ENCODE measurements around the gene WFIKKN2. TPM values are rescaled to one million over a fixed set of nuclear protein-coding genes. Genes with fewer than 3 reads are reported as not detected.
A peak's percentile ranks its signal among the peaks of the same experiment; 100 is the strongest.

The WFIKKN2 gene
- total RNA-seq, 1 donor from 2014 or later, result not detected

DNA sequence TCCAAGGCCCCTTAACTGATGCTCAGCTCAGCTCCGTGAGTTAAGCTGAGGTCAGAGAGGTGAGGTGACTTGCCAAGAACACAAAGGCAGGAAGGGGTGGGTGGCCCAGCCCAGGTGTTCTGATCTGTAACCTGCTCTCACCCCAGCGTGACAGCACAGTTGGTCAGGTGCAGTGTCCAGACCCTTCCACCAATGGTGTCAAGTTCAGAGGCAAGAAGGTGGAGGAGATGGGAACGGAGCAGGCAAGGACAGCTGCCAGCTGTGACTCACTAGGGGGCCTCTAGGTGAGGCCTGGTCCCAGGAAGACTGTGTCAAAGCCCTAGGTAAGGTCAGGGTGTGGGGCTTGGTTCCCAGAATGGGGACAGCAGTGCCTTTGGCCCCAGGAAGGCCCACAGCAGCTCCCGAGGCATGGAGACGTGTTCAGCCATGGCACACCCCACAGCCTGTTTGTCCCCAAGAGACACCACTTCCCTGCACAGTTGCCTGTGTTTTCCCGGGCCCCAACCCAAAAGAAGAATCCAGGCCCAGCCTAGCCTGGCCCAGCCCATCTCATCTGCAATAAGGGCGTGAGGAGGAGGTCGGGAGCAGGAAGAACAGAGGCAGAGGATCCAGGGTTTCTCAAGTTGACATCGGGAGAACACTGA lies 7.2 kb downstream of the WFIKKN2 start:
- H3K27ac Mint-ChIP-seq, result no peak overlapping the region
- H3K9me3 ChIP-seq (ENCODE audit: low read depth), result no peaks in the 10 kb centered on the region
- H3K9ac ChIP-seq, result no peak overlapping the region
- DNase-seq (ENCODE audit: low spot score), result no peak
- no peak overlapping the region for H3K4me2 ChIP-seq
- peak overlapping the region; percentile 99 for H2AFZ ChIP-seq (replicated peaks)
- no peaks in the 10 kb centered on the region for H3K36me3 ChIP-seq
- no peaks in the 10 kb centered on the region for H3K9me3 Mint-ChIP-seq
- peaks cover 20% of the 10 kb centered on the region for H3K27me3 Mint-ChIP-seq (ENCODE audit: insufficient read depth, low read depth)
- H4K20me1 ChIP-seq (ENCODE audit: low read depth), result no peaks in the 10 kb centered on the region
- H3K27ac ChIP-seq, result no peak overlapping the region
- no peaks in the 10 kb centered on the region for H3K27me3 ChIP-seq
- H3K4me3 ChIP-seq, result no peak overlapping the region
- H3F3A ChIP-seq (ENCODE audit: low read depth), result peaks cover 10% of the 10 kb centered on the region
- H3K4me1 ChIP-seq, result peaks cover 12% of the 10 kb centered on the region
- no peak overlapping the region for H3K4me3 Mint-ChIP-seq
- peaks cover 22% of the 10 kb centered on the region for H3K4me1 Mint-ChIP-seq
- TF ChIP-seq, protein P1, sequence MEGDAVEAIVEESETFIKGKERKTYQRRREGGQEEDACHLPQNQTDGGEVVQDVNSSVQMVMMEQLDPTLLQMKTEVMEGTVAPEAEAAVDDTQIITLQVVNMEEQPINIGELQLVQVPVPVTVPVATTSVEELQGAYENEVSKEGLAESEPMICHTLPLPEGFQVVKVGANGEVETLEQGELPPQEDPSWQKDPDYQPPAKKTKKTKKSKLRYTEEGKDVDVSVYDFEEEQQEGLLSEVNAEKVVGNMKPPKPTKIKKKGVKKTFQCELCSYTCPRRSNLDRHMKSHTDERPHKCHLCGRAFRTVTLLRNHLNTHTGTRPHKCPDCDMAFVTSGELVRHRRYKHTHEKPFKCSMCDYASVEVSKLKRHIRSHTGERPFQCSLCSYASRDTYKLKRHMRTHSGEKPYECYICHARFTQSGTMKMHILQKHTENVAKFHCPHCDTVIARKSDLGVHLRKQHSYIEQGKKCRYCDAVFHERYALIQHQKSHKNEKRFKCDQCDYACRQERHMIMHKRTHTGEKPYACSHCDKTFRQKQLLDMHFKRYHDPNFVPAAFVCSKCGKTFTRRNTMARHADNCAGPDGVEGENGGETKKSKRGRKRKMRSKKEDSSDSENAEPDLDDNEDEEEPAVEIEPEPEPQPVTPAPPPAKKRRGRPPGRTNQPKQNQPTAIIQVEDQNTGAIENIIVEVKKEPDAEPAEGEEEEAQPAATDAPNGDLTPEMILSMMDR (IDR thresholded peaks at IDR 0.05), result no peak
- TF ChIP-seq EZH2 (IDR thresholded peaks at IDR 0.05), result no peak
- TF ChIP-seq EZH2phosphoT487 (IDR thresholded peaks at IDR 0.05), result no peak
- no peaks in the 10 kb centered on the region for H3K36me3 Mint-ChIP-seq
- H3K79me2 ChIP-seq (ENCODE audit: low read depth), result no peaks in the 10 kb centered on the region

DNA sequence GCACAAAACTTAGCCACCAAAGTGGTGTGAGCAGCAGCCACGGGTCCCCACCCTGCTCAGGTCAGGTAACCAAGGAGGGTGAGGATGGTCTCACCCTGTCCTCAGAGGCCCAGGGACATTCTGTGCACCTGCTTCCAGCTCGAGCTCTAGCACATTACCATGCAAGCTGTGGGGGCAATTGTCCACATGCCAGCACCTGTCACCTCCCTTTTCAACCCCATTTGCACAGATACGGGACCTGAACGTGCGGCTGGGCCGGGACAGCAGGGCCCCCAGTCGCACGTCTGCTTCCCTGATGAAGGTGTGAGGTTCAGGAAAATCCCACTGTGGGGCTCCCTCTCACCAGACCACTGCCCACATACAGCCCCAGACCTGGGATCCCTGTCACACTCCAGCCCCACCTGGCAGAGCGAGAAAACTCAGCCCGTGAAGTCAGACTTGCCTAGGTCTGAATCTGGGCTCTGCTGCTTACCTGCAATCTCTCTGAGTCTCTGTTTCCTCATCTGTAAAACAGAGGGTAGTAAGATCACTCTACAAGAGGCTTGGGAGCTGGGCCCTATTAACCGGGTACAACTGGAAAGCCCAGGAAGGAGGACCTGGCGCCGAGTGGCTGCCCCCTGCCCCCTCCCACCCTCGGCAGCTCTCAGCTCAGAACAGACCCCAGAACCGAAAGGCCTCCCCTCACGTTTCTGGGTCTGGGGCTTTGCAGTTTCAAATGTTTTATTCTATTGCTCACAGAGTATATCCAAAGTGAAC lies 7.9 kb downstream of the WFIKKN2 start:
- no peak overlapping the region for H3K4me2 ChIP-seq
- H3F3A ChIP-seq (ENCODE audit: low read depth), result peaks cover 3% of the 10 kb centered on the region
- peaks cover 5% of the 10 kb centered on the region for H3K4me1 ChIP-seq
- H3K27ac Mint-ChIP-seq, result no peak overlapping the region
- no peaks in the 10 kb centered on the region for H3K79me2 ChIP-seq (ENCODE audit: low read depth)
- H3K36me3 ChIP-seq, result no peaks in the 10 kb centered on the region
- H4K20me1 ChIP-seq (ENCODE audit: low read depth), result no peaks in the 10 kb centered on the region
- H2AFZ ChIP-seq (replicated peaks), result no peak overlapping the region
- H3K27ac ChIP-seq, result no peak overlapping the region
- no peaks in the 10 kb centered on the region for H3K36me3 Mint-ChIP-seq
- H3K27me3 ChIP-seq, result no peaks in the 10 kb centered on the region
- H3K4me3 ChIP-seq, result no peak overlapping the region
- H3K9me3 ChIP-seq (ENCODE audit: low read depth), result no peaks in the 10 kb centered on the region
- peaks cover 19% of the 10 kb centered on the region for H3K27me3 Mint-ChIP-seq (ENCODE audit: insufficient read depth, low read depth)
- no peak overlapping the region for H3K9ac ChIP-seq
- H3K9me3 Mint-ChIP-seq, result no peaks in the 10 kb centered on the region
- no peak for TF ChIP-seq EZH2 (IDR thresholded peaks at IDR 0.05)
- no peak for TF ChIP-seq EZH2phosphoT487 (IDR thresholded peaks at IDR 0.05)
- TF ChIP-seq, protein P1 (IDR thresholded peaks at IDR 0.05), result no peak
- no peak for DNase-seq (ENCODE audit: low spot score)
- H3K4me3 Mint-ChIP-seq, result no peak overlapping the region
- peaks cover 16% of the 10 kb centered on the region for H3K4me1 Mint-ChIP-seq

DNA sequence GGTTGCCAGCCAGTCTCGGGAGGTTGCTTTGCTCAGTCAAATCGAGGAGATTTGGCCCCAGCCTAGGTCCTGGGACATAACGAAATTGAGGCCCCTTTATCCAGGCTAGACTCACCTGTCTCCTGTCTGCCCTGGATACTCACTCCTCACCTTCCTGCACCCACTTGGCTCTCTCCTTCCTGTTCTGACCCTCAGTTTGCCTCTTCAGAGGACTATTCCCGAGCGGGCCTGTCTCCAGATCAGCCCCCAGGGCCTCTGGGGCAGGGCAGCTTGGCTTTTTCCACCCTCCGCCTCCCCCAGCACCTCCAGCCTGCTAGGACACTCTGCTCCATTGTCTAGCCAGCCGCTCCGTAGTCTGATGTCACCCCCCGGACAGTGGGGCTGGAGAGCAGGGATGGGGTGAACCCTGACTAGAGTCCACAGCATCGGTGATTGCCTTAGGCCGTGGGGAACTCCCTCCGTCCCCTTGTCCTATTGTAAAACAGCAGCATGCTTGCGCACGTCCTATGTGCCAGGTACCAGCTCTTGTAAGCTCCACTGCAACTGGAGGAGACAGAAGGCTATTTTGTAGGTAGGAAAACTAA lies 8.8 kb downstream of the WFIKKN2 start:
- Histone ChIP-seq H3K4me3 (no peak overlapping the region), H3K9me3 (ENCODE audit: low read depth) (no peaks in the 10 kb centered on the region), H3K79me2 (ENCODE audit: low read depth) (no peaks in the 10 kb centered on the region), H3K4me1 (no peaks in the 10 kb centered on the region), H3F3A (ENCODE audit: low read depth) (no peaks in the 10 kb centered on the region), H3K9ac (no peak overlapping the region), H3K27me3 (no peaks in the 10 kb centered on the region), H2AFZ (replicated peaks) (peak overlapping the region; percentile 26), H3K4me2 (no peak overlapping the region), H4K20me1 (ENCODE audit: low read depth) (no peaks in the 10 kb centered on the region), H3K36me3 (no peaks in the 10 kb centered on the region), H3K27ac (no peak overlapping the region)
- H3K36me3 Mint-ChIP-seq, result no peaks in the 10 kb centered on the region
- no peak overlapping the region for H3K27ac Mint-ChIP-seq
- DNase-seq (ENCODE audit: low spot score), result no peak
- H3K4me1 Mint-ChIP-seq, result peaks cover 9% of the 10 kb centered on the region
- TF ChIP-seq, protein P1 (IDR thresholded peaks at IDR 0.05), result no peak
- TF ChIP-seq EZH2phosphoT487 (IDR thresholded peaks at IDR 0.05) (no peak), EZH2 (IDR thresholded peaks at IDR 0.05) (no peak)
- H3K4me3 Mint-ChIP-seq, result no peak overlapping the region
- H3K27me3 Mint-ChIP-seq (ENCODE audit: insufficient read depth, low read depth), result peaks cover 11% of the 10 kb centered on the region
- H3K9me3 Mint-ChIP-seq, result no peaks in the 10 kb centered on the region

All from neural progenitor cell (in vitro differentiated cells).